H1 (cell line): ENCODE measurements around the gene CITED1. TPM values are rescaled to one million over a fixed set of nuclear protein-coding genes. Genes with fewer than 3 reads are reported as not detected.

ENCODE experiments used
- SP4 ChIP-seq: IDR thresholded peaks from 2 replicates; pipeline ENCODE4 v1.6.1; 2012; ENCODE audit warnings: low read length, inconsistent platforms
- TAF7 ChIP-seq: optimal IDR thresholded peaks from 2 replicates; pipeline ENCODE3; 2011; ENCODE audit warnings: low read depth, mild to moderate bottlenecking, inconsistent platforms, low read length, moderate library complexity, borderline replicate concordance
- polyA plus RNA-seq, 7 experiments: library from polyadenylated mRNA; depleted of rRNA in 3 of 7; stranded (reverse) in 5 of 7; unstranded in 2 of 7; fragments of >200 nt in 5 of 7; fragments of 200-250 nt in 2 of 7; gene quantifications; 1 replicate in 5 of 7; 2 replicates in 1 of 7; 4 replicates in 1 of 7; pipeline versions ENCODE4 v1.2.1 to v1.2.3, GENCODE V29; 2011 to 2013; ENCODE audit warnings: missing spikeins in 2 of 7, mixed read lengths in 2 of 7
- total RNA-seq: library from RNA; stranded (reverse); fragmentation: NEBNext Ultra II Directional; extraction: Animal tissue kit (Norgen Biotek cat#: 25700); gene quantifications from 2 replicates; pipeline ENCODE4 v1.2.1, GENCODE V29; 2021

CITED1 gene
- total and polyA plus RNA-seq, 2 of the 8 experiments (the other 6 are each of a cell fraction or from before 2014, with no cell fraction given): 1.2 to 2.4 TPM

- TF ChIP-seq TAF7 (no peak), SP4 (no peak)
Observed at GRCh38 chrX:72317139-72317538, 11.4 kb upstream of the CITED1 start (continued).
